ENCODE data around the gene RFTN1. TPM values are rescaled to one million over a fixed set of nuclear protein-coding genes. Genes with fewer than 3 reads are reported as not detected.

The RFTN1 gene
- total RNA-seq, 3 donors from 2014 or later (not counting 1 experiment from before 2014, with no cell fraction given) = 112 to 135 (median 115) TPM

GRCh38 chr3:16413321-16413720 lies 100.2 kb downstream of the RFTN1 start:
- Histone ChIP-seq H3K27me3 (ENCODE audit: control insufficient read depth, insufficient read depth, low read length) (no peaks in the 10 kb centered on the region), H3K4me3 (ENCODE audit: low read length) (no peak overlapping the region), H3K27ac (ENCODE audit: low read length) (no peak overlapping the region), H3K36me3 (ENCODE audit: control insufficient read depth, insufficient read depth, low read length) (peaks cover 10% of the 10 kb centered on the region), H3K4me1 (ENCODE audit: control insufficient read depth, insufficient read depth, low read length) (peaks cover 7% of the 10 kb centered on the region), H3K9me3 (ENCODE audit: control insufficient read depth, insufficient read depth, low read length) (no peaks in the 10 kb centered on the region)
- no peak for ATAC-seq
- no peak for TF ChIP-seq CTCF (IDR thresholded peaks at IDR 0.05)
- no peak for DNase-seq
- no peak overlapping the region for H3K4me3 Mint-ChIP-seq
- intact Hi-C loops (cut with micrococcal nuclease) = no loop called here
- no peaks in the 10 kb centered on the region for H3K9me3 Mint-ChIP-seq
- WGBS (ENCODE audit: insufficient coverage) = 97% methylated on average over 2 of the region's 2 CpGs
- H3K27me3 Mint-ChIP-seq (ENCODE audit: low read depth in 2 of 2) = no peaks in the 10 kb centered on the region
- peak overlapping the region in 1 of 2 donors; percentile 37 for H3K27ac Mint-ChIP-seq
- peaks cover 2% of the 10 kb centered on the region for H3K36me3 Mint-ChIP-seq
- peaks cover 53 to 54% of the 10 kb centered on the region in 2 donors for H3K4me1 Mint-ChIP-seq

GRCh38 chr3:16412192-16412800 lies 101.2 kb downstream of the RFTN1 start:
- Histone ChIP-seq H3K4me1 (ENCODE audit: control insufficient read depth, insufficient read depth, low read length) (peaks cover 7% of the 10 kb centered on the region), H3K27me3 (ENCODE audit: control insufficient read depth, insufficient read depth, low read length) (no peaks in the 10 kb centered on the region), H3K36me3 (ENCODE audit: control insufficient read depth, insufficient read depth, low read length) (peaks cover 19% of the 10 kb centered on the region), H3K27ac (ENCODE audit: low read length) (no peak overlapping the region), H3K9me3 (ENCODE audit: control insufficient read depth, insufficient read depth, low read length) (no peaks in the 10 kb centered on the region), H3K4me3 (ENCODE audit: low read length) (no peak overlapping the region)
- peaks cover 8% of the 10 kb centered on the region for H3K36me3 Mint-ChIP-seq
- no peaks in the 10 kb centered on the region for H3K27me3 Mint-ChIP-seq (ENCODE audit: low read depth in 2 of 2)
- ATAC-seq = peak in 1 of 3 donors; percentile 35
- 100% methylated on average over 1 of the region's 1 CpG for WGBS (ENCODE audit: insufficient coverage)
- no peak for TF ChIP-seq CTCF (IDR thresholded peaks at IDR 0.05)
- H3K9me3 Mint-ChIP-seq = no peaks in the 10 kb centered on the region
- intact Hi-C loops (cut with micrococcal nuclease) = no loop called here
- peak overlapping the region; percentile 8 to 71 for H3K27ac Mint-ChIP-seq
- DNase-seq = no peak
- no peak overlapping the region for H3K4me3 Mint-ChIP-seq
- H3K4me1 Mint-ChIP-seq = peaks cover 57 to 60% of the 10 kb centered on the region in 2 donors

- Mint-ChIP-seq H3K9me3 (no peaks in the 10 kb centered on the region), H3K4me3 (no peak overlapping the region), H3K36me3 (peaks cover 8% of the 10 kb centered on the region), H3K27ac (peak overlapping the region; percentile 8 to 71), H3K4me1 (peaks cover 52 to 58% of the 10 kb centered on the region in 2 donors), H3K27me3 (ENCODE audit: low read depth in 2 of 2) (no peaks in the 10 kb centered on the region)
- WGBS (ENCODE audit: insufficient coverage) = 86% methylated on average over 2 of the region's 2 CpGs
- intact Hi-C loops (cut with micrococcal nuclease) = no loop called here
- H3K27ac ChIP-seq (ENCODE audit: low read length) = no peak overlapping the region
- DNase-seq = no peak
- no peaks in the 10 kb centered on the region for H3K9me3 ChIP-seq (ENCODE audit: control insufficient read depth, insufficient read depth, low read length)
- peaks cover 23% of the 10 kb centered on the region for H3K36me3 ChIP-seq (ENCODE audit: control insufficient read depth, insufficient read depth, low read length)
- no peak for ATAC-seq
- TF ChIP-seq CTCF (IDR thresholded peaks at IDR 0.05) = no peak
- no peak overlapping the region for H3K4me3 ChIP-seq (ENCODE audit: low read length)
- no peaks in the 10 kb centered on the region for H3K27me3 ChIP-seq (ENCODE audit: control insufficient read depth, insufficient read depth, low read length)
- H3K4me1 ChIP-seq (ENCODE audit: control insufficient read depth, insufficient read depth, low read length) = peaks cover 7% of the 10 kb centered on the region
Measured at GRCh38 chr3:16411441-16411840, 102.1 kb downstream of the RFTN1 start.

- intact Hi-C loops (cut with micrococcal nuclease) = no loop called here
- H3K27ac ChIP-seq (ENCODE audit: low read length) = no peak overlapping the region
- ATAC-seq (peak in 1 of 3 donors; percentile 33), DNase-seq (no peak)
- H3K27me3 ChIP-seq (ENCODE audit: control insufficient read depth, insufficient read depth, low read length) = no peaks in the 10 kb centered on the region
- Mint-ChIP-seq H3K4me3 (no peak overlapping the region), H3K9me3 (no peaks in the 10 kb centered on the region), H3K4me1 (peaks cover 51 to 57% of the 10 kb centered on the region in 2 donors), H3K27me3 (ENCODE audit: low read depth in 2 of 2) (no peaks in the 10 kb centered on the region), H3K36me3 (peaks cover 8% of the 10 kb centered on the region), H3K27ac (peak overlapping the region in 1 of 2 donors; percentile 47)
- peaks cover 7% of the 10 kb centered on the region for H3K4me1 ChIP-seq (ENCODE audit: control insufficient read depth, insufficient read depth, low read length)
- no peak for TF ChIP-seq CTCF (IDR thresholded peaks at IDR 0.05)
- peaks cover 23% of the 10 kb centered on the region for H3K36me3 ChIP-seq (ENCODE audit: control insufficient read depth, insufficient read depth, low read length)
- 86% methylated on average over 3 of the region's 3 CpGs for WGBS (ENCODE audit: insufficient coverage)
- H3K9me3 ChIP-seq (ENCODE audit: control insufficient read depth, insufficient read depth, low read length) = no peaks in the 10 kb centered on the region
- H3K4me3 ChIP-seq (ENCODE audit: low read length) = no peak overlapping the region
Measured at GRCh38 chr3:16410659-16411058, 102.8 kb downstream of the RFTN1 start.
